GM19438 (cell line): ENCODE data around the gene KDM4E.
"Not testable (repeated sequence)": the region's sequence is repeated elsewhere in the genome, so short reads cannot be mapped to it uniquely, and the experiment has no call there.

Source experiments
- ATAC-seq: cut with Tn5 transposase; IDR thresholded peaks from one replicate; pipeline ENCODE4 v1.9.1; 2021; ENCODE audit warnings: low read depth; ENCODE audit not compliant: unreplicated experiment

Gene KDM4E

DNA sequence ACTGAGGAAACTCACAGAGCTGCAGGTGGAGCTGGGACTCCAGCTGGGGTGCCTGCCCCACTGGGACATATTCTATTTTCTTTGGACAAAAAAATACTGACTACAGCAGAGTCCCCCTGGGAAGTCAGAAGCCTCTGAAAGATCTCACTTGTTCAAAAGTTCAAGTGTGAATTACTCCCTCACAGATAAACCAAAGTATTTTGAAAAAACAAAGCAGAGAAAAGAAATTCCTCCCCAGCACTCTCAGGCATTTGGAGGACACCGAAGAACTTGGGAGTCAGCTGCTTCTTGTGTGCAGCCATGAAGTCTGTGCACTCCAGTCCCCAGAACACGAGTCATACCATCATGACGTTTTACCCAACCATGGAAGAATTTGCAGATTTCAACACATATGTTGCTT, 24.1 kb downstream of the KDM4E start, which contains the start of gene KDM4F:
KDM4F (plus strand) TSS at position 301 of the 400 bp plus-strand sequence.
- ATAC-seq = not testable (repeated sequence)

DNA sequence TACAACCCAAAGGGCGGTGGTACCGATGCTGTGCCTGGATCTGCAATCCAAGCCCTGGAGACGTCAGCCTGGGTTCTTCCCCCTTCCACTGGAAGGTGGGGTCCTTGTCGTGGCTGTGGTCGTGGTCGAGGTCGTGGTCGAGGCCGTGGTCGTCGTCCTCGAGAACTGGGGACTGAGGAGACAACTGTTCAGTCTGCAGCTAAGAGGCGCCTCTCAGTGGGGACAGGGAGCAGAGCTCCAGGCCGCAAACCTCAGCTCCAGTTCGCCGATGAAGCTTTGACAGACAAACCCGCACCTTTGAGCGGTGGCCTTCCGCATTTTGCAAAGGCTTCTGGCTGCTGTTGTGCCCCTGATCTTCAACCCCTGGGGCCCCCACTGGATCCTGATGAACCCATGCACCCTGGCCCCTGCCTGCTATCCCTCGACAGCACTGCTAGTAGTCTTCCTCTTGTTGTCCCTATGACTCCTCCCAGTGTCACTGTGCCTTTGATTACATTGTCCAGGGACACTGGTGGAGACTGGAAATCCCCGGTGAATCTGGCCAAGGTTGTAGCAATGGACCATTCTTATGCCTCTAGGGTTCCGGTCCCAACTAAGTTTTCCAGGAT, 25.6 kb downstream of the KDM4E start:
- no peak for ATAC-seq

DNA sequence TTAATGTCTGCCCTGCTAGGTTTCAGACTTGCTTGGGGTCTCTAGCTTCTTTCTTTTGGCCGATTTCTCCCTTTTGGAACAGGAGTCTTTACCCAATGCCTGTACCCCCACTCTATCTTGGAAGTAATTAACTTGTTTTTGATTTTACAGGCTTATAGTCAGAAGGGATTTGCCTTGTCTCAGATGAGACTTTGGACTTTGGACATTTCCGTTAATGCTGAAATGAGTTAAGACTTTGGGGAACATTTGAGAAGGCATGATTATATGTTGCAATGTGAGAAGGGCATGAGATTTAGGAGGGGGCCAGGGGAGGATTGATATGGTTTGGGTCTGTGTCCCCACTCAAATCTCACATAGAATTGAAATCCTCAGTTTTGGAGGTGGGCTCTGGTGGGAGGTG, 29.3 kb downstream of the KDM4E start:
- ATAC-seq = no peak

DNA sequence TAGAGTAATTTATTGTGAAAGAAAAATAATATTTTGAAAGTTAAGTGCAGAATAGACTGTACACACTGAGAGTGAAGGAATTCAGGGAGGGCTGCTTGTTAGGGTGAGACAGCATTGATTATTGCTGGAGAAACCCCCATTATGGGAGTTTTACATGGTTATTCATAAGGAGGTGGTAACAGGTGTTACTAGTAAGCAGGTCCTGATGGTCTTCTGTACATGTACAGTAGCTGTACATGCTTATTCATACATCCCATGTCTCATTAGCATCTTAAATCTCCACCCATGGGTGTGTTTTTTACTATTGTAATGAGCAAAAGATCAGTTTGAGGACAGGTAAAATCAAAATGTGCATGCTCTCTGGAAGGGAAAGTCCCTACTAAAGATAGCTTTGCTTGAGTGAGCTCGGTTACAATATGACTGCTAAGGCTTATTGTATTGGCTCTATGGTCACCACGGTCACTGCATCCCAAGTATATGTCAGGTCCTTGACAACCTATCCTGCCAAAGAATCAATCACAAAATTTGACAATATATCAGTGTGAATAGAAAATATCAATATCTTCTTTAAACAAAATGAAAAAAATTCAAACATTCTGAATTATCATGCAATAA, 30.3 kb downstream of the KDM4E start:
- peak; percentile 85 for ATAC-seq

DNA sequence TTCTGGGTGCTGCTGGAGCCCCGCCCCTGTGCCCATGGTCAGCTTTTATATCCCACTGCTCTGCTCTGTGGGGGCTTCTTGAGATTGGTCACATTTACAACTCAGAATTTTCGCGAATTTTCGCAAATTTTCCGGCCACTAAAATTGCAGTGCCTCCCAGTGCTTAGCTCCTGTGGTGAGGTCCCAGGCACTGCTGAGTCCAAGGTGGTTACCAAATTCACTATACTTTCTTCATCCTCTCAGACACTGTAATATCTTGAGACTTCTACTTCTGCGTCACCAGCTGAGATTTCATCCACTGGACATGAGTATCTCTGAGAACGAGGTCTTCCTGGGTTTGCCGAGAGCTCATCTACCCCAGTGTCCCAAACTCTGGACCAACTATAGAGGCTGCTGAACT, 32.9 kb downstream of the KDM4E start:
- ATAC-seq = no peak

DNA sequence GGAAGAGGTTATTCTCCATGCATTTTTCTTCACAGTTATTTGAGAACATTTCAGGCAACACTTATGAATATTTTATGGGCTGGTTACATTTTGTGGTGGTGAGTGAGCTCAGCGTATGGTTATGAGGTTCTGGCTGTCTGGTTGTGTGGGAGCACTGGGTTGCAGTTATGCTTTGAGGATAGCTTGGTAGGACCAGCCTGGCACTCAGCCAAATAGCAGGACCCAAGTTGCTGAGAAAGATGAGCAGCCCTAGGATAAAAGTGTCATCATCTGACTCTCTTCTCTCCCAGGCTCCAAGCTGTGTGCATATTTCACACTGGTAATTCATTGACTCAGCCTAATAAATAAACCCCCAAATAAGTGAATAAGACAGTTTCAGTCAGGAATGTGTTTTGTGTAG, 33.6 kb downstream of the KDM4E start:
- no peak for ATAC-seq

DNA sequence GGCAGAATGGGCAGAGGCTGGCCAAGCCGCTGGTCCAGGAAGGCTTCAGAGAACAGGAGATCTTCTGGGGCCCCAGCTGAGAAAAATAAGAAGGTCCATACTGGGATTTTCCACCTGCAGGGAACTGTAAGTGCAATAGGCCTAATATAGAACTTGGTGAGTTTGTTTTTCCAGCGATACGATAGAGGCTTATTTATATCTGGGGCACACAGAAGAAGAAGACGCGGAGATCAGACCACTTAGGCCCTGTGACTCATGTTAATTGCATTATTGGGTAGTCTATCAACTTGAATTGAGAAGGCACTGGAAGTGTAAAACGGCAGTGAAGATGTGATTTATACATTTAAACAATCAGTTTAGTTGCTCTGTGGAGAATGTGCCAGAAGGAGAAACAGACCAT, 34.0 kb downstream of the KDM4E start:
- no peak for ATAC-seq

DNA sequence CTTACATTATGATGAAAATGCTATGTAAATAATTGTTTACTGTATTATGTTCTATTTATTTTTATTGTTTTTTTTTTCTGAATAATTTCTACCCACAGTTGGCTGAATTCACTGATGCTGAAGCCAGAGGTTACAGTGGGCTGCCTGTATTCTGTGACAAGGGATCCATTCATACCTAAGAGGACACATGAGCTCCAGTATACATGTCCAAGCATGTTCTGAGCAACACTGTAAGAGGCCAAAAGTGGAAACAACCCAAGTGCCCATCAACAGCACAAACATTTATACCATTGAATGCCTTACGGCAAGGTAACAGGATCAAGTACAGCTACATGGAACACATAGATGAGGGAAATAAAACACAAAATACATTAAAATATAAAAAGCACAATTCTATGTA, 40.3 kb downstream of the KDM4E start:
- ATAC-seq = no peak

DNA sequence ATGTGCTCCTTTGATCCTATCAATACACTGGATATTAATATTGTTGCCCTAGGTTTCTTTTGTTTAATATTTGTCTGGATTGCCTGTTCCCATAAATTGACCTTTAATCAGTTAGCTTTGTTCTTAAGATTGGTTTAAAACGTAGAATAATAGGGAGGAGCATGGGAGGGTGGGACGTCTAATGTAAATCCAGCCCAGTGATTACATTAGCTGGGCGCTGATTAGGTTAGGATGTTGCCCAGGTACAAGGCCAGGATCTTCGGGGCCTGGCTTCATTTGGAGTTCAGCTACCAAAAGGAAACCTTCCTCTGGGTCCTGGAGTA, 41.6 kb downstream of the KDM4E start, which contains the start of gene SRSF8:
SRSF8 (plus strand) TSS at position 204 of the 323 bp plus-strand sequence. CDS start 308 bp downstream, outside the sequence.
- ATAC-seq = peak; percentile 37

DNA sequence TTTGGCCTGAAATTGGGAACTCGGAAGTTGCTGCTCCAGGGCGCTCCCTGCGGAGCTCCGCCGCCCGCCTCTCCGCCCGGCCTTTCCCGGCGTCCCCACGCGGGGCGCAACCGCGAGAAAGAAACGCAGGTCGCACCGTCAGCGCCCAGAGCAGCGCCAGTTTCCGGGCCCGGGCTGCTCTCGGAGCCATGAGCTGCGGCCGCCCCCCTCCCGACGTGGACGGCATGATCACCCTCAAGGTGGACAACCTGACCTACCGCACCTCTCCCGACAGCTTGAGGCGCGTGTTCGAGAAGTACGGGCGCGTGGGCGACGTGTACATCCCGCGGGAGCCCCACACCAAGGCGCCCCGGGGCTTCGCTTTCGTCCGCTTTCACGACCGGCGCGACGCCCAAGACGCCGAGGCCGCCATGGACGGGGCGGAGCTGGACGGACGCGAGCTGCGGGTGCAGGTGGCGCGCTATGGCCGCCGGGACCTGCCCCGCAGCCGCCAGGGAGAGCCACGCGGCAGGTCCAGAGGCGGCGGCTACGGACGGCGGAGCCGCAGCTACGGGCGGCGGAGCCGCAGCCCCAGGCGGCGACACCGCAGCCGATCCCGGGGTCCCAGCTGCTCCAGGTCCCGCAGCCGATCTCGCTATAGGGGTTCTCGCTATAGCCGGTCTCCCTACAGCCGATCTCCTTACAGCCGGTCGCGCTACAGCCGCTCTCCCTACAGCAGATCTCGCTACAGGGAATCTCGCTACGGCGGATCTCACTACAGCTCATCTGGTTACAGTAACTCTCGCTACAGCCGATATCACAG, 42.2 kb downstream of the KDM4E start:
- peak; percentile 62 for ATAC-seq

DNA sequence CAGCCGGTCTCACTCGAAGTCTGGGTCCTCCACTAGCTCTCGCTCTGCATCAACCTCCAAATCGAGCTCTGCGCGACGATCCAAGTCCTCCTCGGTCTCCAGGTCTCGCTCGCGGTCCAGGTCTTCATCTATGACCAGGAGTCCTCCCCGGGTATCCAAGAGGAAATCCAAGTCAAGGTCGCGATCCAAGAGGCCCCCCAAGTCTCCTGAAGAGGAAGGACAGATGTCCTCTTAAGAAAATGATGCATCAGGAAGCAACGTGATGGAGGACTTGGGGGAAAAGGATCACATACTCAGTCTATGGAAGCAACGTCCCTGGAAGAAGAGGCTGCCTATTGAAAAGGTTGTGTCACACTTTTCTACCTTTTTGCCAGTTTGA, 42.8 kb downstream of the KDM4E start:
- no peak for ATAC-seq

DNA sequence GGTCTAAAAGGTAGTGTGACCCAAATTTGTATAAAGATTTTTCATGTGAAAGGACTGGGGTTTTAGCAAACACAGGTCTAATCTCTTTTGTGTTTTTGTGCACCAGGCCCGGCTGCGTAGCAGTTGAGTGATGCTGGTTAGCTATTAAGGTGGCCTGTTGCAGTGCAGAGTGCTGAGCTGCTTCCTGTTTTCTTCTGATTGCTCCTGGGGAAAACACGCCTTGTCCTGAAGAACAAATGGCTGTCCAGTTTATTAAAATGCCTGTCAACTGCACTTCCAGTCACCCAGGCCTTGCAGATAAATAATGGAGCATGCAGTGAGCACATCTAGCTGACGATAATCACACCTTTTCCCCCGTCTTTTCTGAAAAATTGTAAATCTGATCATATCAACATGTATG, 43.5 kb downstream of the KDM4E start:
- peak; percentile 56 for ATAC-seq

DNA sequence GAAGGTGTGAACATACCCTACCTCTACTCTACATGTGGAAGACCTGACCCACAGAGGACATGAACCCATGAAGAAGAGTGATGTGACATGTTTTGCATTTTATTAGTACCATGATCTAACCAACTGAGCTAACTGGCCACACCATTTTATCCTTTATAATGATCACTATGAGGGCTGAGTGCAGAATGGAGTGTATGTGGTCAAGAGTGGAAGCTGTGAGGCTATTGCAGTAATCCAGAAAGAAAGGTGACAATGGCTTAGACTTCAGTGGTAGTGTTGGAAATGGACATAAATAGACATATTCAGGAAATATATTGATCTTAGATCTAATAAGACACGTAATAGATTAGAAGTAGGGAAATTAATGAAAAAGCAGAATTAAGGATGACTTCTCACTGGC, 45.4 kb downstream of the KDM4E start:
- ATAC-seq = no peak

DNA sequence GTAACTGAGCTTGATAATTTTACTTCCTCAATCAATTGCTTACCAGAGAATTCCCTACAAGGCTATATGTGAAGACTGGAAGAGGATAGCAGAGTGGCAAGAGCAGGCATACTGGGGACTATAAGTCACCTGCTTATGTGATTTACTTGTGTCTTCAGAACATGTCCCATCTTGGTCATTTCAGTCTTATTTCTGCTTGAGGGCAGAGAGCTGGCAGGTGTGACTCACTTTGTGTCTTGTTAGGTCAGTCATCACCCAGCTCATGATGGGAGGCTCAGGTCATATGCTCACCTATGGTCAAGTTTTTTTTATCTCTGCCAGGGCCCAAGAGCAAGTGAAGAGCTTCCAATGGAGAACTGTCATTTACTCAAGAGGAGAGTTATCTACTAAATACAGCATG, 47.9 kb downstream of the KDM4E start:
- ATAC-seq = no peak

DNA sequence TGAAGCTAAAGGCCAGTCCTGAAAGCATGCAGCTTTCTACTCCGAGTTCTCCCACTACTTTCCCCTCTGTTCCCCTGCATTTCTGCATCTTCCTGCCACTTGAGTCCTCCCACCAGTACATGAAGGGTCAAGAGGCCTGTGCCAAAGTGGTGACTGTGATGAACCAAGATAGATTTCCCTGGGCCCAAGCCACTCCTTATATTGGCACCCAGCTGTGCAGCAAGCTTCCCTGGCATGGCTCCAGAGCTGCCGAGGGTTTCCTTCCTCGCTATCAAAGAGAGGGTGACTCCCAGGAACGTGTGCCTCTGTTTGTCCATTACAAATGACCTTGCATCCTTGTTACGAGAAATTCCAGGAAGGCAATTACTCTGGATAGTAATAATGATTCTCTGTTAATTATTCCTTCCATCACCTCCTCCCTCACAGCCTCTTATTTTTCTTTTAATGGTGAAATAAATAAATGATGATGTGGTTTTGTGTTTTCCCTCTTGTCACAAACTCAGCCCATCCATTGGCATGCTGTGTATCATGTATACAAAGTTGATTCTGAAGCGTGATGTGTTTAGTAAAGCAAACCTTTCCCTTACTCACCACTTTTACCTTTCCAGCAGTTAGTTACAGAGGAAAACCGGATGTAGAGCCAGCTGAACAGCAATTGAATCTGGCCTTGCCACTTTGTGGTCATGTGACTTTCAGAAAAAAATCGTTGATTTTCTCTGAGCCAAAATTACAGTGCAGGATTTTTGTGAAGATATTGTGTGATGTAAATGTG, 49.9 kb downstream of the KDM4E start:
- ATAC-seq = no peak

DNA sequence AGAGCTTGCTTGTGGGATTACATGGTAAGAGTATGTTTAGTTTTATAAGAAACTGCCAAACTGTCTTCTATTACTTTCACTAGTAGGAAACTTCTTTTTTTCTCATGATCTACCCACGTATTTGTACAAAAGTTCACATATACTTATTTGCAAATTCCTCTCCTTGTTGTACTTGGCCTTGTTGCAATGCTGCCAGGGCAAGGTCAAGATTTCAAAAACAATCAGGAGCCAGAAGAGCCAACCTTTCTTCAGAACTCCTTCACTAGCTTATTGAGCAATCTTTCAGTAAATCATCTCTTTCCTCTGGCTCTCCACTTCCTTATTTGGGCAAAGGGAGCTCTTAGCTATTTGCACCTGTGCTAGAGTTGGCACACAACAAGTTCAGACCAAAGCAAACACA, 51.4 kb downstream of the KDM4E start:
- ATAC-seq = peak; percentile 69

DNA sequence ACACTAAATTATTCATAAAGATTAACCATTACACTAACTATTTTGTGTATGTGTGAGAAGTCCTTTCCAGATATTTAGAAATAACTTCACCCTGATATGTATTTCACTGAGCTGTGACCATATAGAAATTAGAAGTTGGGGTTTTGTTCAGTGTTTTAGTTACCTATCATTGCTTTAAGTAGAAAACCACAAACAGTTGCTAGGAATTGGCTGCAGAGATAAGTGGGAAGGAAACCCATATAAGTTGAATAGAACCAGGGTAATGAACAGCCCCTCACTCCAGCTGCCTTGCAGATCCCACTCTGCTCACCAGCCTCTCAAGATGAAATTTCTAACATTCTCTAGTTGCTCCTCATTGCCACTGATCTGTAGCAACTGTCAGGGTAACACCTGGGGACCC, 51.9 kb downstream of the KDM4E start:
- no peak for ATAC-seq
